ENCODE results near the gene ZNF14. TPM values are rescaled to one million over a fixed set of nuclear protein-coding genes. Genes with fewer than 3 reads are reported as not detected.
"Not testable (repeated sequence)": the region's sequence is repeated elsewhere in the genome, so short reads cannot be mapped to it uniquely, and the experiment has no call there.

Gene ZNF14
- total and polyA plus RNA-seq, 2 experiments from 2014 or later: 5.5 to 9.6 TPM

GRCh38 chr19:19711306-19711933 is 21.5 kb downstream of the ZNF14 start:
- Histone ChIP-seq H3K4me3 (no peak overlapping the region), H3K4me1 (ENCODE audit: low read depth) (no peaks in the 10 kb centered on the region), H3K36me3 (peaks cover 30% of the 10 kb centered on the region), H3K9me3 (ENCODE audit: low read depth) (peaks cover 16% of the 10 kb centered on the region), H3K27ac (no peak overlapping the region), H3K27me3 (no peaks in the 10 kb centered on the region)
- TF ChIP-seq CTCF (IDR thresholded peaks at IDR 0.05; ENCODE audit: low read depth, low read length): no peak
- DNase-seq (ENCODE audit: low read depth in 1 of 2, low spot score in 1 of 2): no peak

- Histone ChIP-seq H3K9me3 (ENCODE audit: low read depth) (peaks cover 16% of the 10 kb centered on the region), H3K4me1 (ENCODE audit: low read depth) (no peaks in the 10 kb centered on the region), H3K27ac (no peak overlapping the region), H3K36me3 (peaks cover 30% of the 10 kb centered on the region), H3K4me3 (no peak overlapping the region), H3K27me3 (no peaks in the 10 kb centered on the region)
- TF ChIP-seq CTCF (IDR thresholded peaks at IDR 0.05; ENCODE audit: low read depth, low read length): no peak
- DNase-seq (ENCODE audit: low read depth in 1 of 2, low spot score in 1 of 2): no peak
Measured at GRCh38 chr19:19710506-19710905, 22.4 kb downstream of the ZNF14 start.

GRCh38 chr19:19704836-19705235 is 28.1 kb downstream of the ZNF14 start:
- TF ChIP-seq CTCF (IDR thresholded peaks at IDR 0.05; ENCODE audit: low read depth, low read length): no peak
- no peak for DNase-seq (ENCODE audit: low read depth in 1 of 2, low spot score in 1 of 2)
- Histone ChIP-seq H3K4me3 (no peak overlapping the region), H3K9me3 (ENCODE audit: low read depth) (no peaks in the 10 kb centered on the region), H3K4me1 (ENCODE audit: low read depth) (no peaks in the 10 kb centered on the region), H3K27me3 (no peaks in the 10 kb centered on the region), H3K36me3 (no peaks in the 10 kb centered on the region), H3K27ac (no peak overlapping the region)

- not testable (repeated sequence) for H3K4me1 ChIP-seq (ENCODE audit: low read depth); H3K27me3 ChIP-seq; H3K36me3 ChIP-seq; H3K9me3 ChIP-seq (ENCODE audit: low read depth); H3K4me3 ChIP-seq; H3K27ac ChIP-seq; DNase-seq (ENCODE audit: low read depth in 1 of 2, low spot score in 1 of 2)
Measured at GRCh38 chr19:19700493-19700892, 32.4 kb downstream of the ZNF14 start.

- H3K27ac ChIP-seq: no peak overlapping the region
- no peak overlapping the region for H3K4me3 ChIP-seq
- no peaks in the 10 kb centered on the region for H3K27me3 ChIP-seq
- H3K36me3 ChIP-seq: no peaks in the 10 kb centered on the region
- H3K9me3 ChIP-seq (ENCODE audit: low read depth): no peaks in the 10 kb centered on the region
- TF ChIP-seq CTCF (IDR thresholded peaks at IDR 0.05; ENCODE audit: low read depth, low read length): no peak
- no peaks in the 10 kb centered on the region for H3K4me1 ChIP-seq (ENCODE audit: low read depth)
- no peak for DNase-seq (ENCODE audit: low read depth in 1 of 2, low spot score in 1 of 2)
Measured at GRCh38 chr19:19697589-19697988, 35.3 kb downstream of the ZNF14 start.

- Histone ChIP-seq H3K9me3 (ENCODE audit: low read depth) (no peaks in the 10 kb centered on the region), H3K27me3 (no peaks in the 10 kb centered on the region), H3K36me3 (no peaks in the 10 kb centered on the region), H3K27ac (no peak overlapping the region), H3K4me3 (no peak overlapping the region), H3K4me1 (ENCODE audit: low read depth) (no peaks in the 10 kb centered on the region)
- DNase-seq (ENCODE audit: low read depth in 1 of 2, low spot score in 1 of 2): no peak
- no peak for TF ChIP-seq CTCF (IDR thresholded peaks at IDR 0.05; ENCODE audit: low read depth, low read length)
Measured at GRCh38 chr19:19696386-19696785, 36.5 kb downstream of the ZNF14 start.
